ENCODE measurements around the gene NUCB1.
A peak's percentile ranks its signal among the peaks of the same experiment; 100 is the strongest.
"Not testable (repeated sequence)": the region's sequence is repeated elsewhere in the genome, so short reads cannot be mapped to it uniquely, and the experiment has no call there.

NUCB1 gene

GRCh38 chr19:48899781-48900476, at the start of gene NUCB1:
Gene NUCB1, plus strand, starts transcription at chr19:48900312. Its CDS starts 485 bp downstream, at chr19:48900797.
- DNase-seq (ENCODE audit: low read depth in 2 of 3, low spot score in 1 of 3): peak; percentile 99 to 100 (median 99)

- no peak for DNase-seq (ENCODE audit: low read depth in 2 of 3, low spot score in 1 of 3)
These were observed 47.8 kb upstream of the NUCB1 start for GRCh38 chr19:48852292-48852691.

DNA sequence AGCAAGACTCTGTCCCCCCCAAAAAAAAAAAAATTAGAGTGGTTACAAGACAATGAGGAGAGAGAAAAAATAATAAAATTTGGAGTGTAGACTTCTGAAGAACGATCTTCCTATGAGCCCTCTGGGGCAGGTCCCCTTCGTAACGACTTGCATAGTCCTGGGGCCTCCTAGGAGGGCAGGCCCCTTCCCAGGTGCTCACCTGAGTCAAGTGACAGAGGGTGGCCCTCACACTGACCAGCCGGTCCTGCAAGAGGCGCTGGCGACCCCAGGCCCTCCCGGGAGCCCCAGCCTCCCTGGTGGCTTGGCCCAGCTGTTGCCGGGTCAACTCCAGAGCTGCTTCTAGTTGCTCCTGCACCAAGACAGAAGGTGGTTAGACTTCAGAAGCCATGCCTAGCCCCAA, 46.6 kb upstream of the NUCB1 start:
- no peak for DNase-seq (ENCODE audit: low read depth in 2 of 3, low spot score in 1 of 3)

DNA sequence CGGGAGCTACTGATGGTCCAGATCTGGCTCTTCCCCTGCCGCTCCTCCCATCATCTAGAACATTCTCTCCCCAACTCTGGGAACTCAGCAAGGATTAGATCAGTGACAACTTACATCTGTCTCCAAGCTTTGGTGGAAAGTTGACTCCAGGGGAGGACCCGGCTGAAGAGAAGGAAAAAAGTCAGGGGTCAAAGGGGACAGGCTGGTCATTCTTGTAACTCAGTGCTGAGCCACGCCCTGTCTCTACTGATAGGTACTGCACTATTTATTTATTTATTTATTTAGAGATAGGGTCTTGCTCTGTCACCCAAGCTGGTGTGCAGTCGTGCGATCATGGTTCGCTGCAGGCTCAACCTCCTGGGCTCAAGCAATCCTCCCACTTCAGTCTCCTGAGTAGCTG, 46.0 kb upstream of the NUCB1 start:
- no peak for DNase-seq (ENCODE audit: low read depth in 2 of 3, low spot score in 1 of 3)

- DNase-seq (ENCODE audit: low read depth in 2 of 3, low spot score in 1 of 3): no peak
These were observed 43.2 kb upstream of the NUCB1 start for GRCh38 chr19:48856921-48857320.

GRCh38 chr19:48858984-48859710, 41.0 kb upstream of the NUCB1 start:
- peak; percentile 68 to 75 (median 69) for DNase-seq (ENCODE audit: low read depth in 2 of 3, low spot score in 1 of 3)

GRCh38 chr19:48859711-48860572, 40.2 kb upstream of the NUCB1 start:
- DNase-seq (ENCODE audit: low read depth in 2 of 3, low spot score in 1 of 3): no peak

GRCh38 chr19:48861313-48861712, 38.8 kb upstream of the NUCB1 start:
- no peak for DNase-seq (ENCODE audit: low read depth in 2 of 3, low spot score in 1 of 3)

DNA sequence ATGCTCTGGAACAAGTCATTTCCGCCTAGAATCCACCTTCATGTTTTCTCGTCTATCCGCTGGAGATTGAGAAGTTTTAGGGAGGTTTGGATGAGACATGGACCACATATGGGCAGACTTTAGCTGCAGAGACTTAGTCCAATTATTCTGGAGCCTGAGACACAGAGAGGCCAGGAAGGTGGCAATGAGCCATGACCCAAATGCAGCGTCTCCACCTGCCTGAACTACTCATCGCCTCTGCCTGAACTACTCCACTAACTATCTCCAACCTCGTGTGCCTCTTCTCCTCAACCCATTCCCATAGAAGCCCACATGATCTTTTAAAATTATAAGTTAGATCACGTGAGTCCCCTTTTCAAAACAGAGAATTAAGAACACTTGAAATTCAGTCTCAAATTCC, 37.3 kb upstream of the NUCB1 start:
- DNase-seq (ENCODE audit: low read depth in 2 of 3, low spot score in 1 of 3): no peak

DNA sequence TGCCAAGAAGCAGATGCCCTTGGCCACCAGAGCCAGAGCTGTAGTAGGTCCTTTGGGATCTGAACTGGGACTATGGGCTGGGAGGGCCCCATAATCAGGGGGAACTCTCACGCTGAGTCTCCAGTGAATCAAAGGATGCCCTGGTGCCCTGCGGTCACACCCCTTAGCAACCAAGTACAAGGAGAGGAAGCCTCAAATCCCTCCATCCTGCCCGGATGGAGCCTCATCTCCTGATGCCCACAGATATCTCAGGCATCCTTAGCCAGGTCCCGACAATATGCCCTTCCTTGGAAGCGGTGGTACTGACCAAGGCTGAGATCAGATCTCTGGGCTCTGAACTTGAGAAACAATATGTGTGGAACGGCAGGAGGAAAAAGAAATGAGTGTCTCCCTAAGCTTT, 33.4 kb upstream of the NUCB1 start:
- no peak for DNase-seq (ENCODE audit: low read depth in 2 of 3, low spot score in 1 of 3)

DNA sequence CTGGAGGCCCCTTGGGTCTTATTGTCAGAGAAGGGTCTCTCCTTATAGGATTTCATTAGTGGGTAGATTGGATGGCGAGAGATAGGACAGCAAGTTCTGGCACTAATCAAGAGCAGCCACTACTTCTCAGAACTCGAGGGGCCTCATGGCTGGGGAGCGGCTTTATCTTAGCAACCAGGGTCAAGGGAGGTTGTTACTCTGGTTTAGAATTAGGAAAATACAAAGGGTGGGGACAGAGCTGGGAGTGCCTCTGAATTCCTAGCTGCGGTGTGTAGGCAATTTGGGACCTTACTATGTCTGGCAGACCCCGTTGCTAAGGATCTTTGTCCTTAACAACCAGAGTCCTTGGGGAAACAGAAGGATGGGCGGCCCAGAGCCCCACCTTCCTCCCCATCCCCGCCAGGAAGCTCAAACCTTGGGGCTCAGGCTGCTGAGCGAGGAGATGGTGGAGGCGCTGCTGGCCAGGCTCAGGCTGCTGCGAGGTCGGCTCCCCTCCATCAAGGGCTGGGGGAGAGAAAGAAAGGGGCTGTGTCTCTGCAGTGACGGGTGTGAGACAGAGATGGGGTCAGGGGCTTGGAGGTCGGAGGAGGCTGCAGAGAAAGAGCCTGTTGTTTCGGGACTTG, 32.9 kb upstream of the NUCB1 start:
- DNase-seq (ENCODE audit: low read depth in 2 of 3, low spot score in 1 of 3): no peak

GRCh38 chr19:48867746-48868113, 32.4 kb upstream of the NUCB1 start:
- no peak for DNase-seq (ENCODE audit: low read depth in 2 of 3, low spot score in 1 of 3)

DNA sequence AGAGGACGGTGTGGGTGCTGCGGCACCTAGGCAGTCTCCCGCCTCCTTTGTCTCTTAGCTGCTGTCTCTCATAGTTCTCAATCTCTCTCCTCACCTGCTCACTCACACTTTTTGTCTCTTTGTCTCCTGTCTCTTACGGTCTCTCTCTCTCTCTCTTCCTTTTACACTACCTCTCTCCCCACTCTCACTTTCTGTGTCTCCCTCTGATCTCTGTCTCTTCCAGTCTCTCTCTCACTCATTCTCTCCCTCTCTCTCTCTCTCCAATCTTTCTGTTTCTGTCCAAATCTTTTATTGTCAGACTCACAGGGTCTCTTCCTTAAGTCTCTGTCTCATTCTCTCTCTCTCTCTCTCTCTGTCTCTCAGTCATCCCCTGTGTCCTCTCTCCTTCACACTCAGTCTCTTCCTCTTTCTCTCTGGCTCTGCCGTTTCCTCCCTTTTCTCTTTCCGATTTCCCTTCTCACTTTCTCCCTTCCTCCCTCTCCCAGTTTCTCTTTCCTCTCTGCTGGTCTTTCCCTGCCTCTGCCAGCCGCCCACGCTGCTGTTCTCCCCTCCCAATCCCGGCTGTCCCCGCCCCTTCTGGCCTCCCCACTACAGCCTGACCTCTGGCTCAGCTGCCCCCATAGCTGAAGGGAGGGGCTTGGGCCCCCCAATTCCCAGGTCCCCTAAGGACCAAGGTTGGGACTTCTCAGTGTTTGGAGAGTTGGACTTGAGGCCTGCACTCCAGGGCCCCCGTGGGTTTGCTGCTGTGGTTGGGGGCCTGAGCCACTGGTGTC, 31.8 kb upstream of the NUCB1 start, which contains the start of gene PLEKHA4:
Gene PLEKHA4, minus strand, starts transcription at position 504 of the 773 bp plus-strand sequence. CDS start 997 bp downstream, outside the sequence.
- DNase-seq (ENCODE audit: low read depth in 2 of 3, low spot score in 1 of 3): no peak

GRCh38 chr19:48870048-48870447, 30.1 kb upstream of the NUCB1 start:
- no peak for DNase-seq (ENCODE audit: low read depth in 2 of 3, low spot score in 1 of 3)

GRCh38 chr19:48871471-48872181, 28.5 kb upstream of the NUCB1 start:
- DNase-seq (ENCODE audit: low read depth in 2 of 3, low spot score in 1 of 3): not testable (repeated sequence)

GRCh38 chr19:48872182-48872883, 27.8 kb upstream of the NUCB1 start, which contains the start of gene PPP1R15A:
Gene PPP1R15A, plus strand, starts transcription at chr19:48872421. Its CDS starts 813 bp downstream, at chr19:48873234.
- peak; percentile 96 to 100 (median 99) for DNase-seq (ENCODE audit: low read depth in 2 of 3, low spot score in 1 of 3)

- DNase-seq (ENCODE audit: low read depth in 2 of 3, low spot score in 1 of 3): peak; percentile 71 to 76 (median 73)
These were observed 27.1 kb upstream of the NUCB1 start for GRCh38 chr19:48872884-48873475.

GRCh38 chr19:48873476-48874302, 26.4 kb upstream of the NUCB1 start:
- DNase-seq (ENCODE audit: low read depth in 2 of 3, low spot score in 1 of 3): no peak

All from stimulated activated CD4-positive, alpha-beta T cell treated with anti-CD3 and anti-CD28 coated beads, Interleukin-12 subunit alpha, Interleukin-12 subunit beta, amount 100 ng/mL, for 48 hours (primary cell).